ENCODE results near the gene USP47. TPM values are rescaled to one million over a fixed set of nuclear protein-coding genes. Genes with fewer than 3 reads are reported as not detected.

Gene USP47
- total and polyA plus RNA-seq, 2 of the 8 experiments (the other 6 are each of a cell fraction or from before 2014, with no cell fraction given) = 4.2 to 21.3 TPM

DNA sequence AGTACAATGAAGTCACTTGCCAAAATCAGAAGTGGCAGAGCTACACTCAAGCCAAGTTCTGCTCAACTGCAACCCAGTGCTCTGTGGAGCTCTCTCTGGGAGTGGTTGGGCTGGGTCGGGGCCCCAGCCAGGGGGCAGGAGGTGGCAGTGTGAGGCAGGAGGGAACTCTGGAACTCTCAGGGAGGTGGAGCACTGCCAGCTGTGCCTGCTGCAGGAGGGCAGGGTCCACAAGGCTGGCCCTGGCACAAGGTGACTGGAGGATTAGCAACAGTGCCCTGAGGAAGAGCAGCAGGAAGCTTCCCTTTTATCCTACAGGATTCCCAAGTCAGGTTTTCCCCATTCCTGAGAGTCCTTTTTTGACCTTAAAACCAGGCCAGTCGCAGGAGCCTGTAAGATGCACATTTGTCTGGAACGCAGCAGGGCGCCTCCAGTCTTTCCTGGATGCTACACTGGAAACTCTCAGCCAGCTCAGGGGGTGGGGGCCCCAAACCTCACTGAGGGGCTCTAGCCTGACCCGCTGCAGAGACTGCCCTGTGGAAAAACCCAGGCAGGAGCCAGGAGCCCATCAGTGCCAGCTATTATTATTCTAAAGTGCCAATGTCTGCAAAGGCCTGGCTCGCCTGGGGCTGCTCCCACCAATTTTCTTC lies 134.8 kb downstream of the USP47 start:
- Histone ChIP-seq H3K14ac (ENCODE audit: insufficient read length) (no peak overlapping the region), H3K79me2 (ENCODE audit: control insufficient read depth in 1 of 2, insufficient read depth in 2 of 2, low read length in 2 of 2) (no peaks in the 10 kb centered on the region), H3K36me3 (ENCODE audit: control insufficient read depth in 2 of 4, insufficient read depth in 4 of 4, low read length in 3 of 4) (no peaks in the 10 kb centered on the region), H3K4me3 (ENCODE audit: extremely low read depth in 1 of 4, insufficient read depth in 2 of 4, low read depth in 3 of 4, low read length in 4 of 4) (no peak overlapping the region), H4K20me1 (replicated peaks in 1 of 2; ENCODE audit: control insufficient read depth in 1 of 2, insufficient read depth in 2 of 2, low read length in 2 of 2) (no peaks in the 10 kb centered on the region), H2AK5ac (ENCODE audit: low read depth, low read length) (no peak overlapping the region), H3K79me1 (ENCODE audit: low read depth, low read length) (no peaks in the 10 kb centered on the region), H3K23me2 (ENCODE audit: low read depth, low read length) (no peaks in the 10 kb centered on the region), H2BK12ac (ENCODE audit: low read depth, low read length) (0 out of 2 replicates have a peak overlapping the region, but pooled peaks have one; percentile 27), H3K23ac (ENCODE audit: insufficient read length) (no peak overlapping the region), H3K9ac (replicated peaks in 1 of 4; ENCODE audit: extremely low read depth in 1 of 4, low read depth in 3 of 4, low read length in 3 of 4) (no peak overlapping the region), H3K4me2 (ENCODE audit: insufficient read depth in 1 of 2, low read depth in 2 of 2, low read length in 2 of 2) (0 out of 4 replicates have a peak overlapping the region, but pooled peaks of 1 of the 2 experiments have one; percentile 8), H4K8ac (ENCODE audit: extremely low read depth, insufficient read depth, low read length) (peak overlapping the region; percentile 23; the same call in 1 of the 2 replicates), H3K4ac (replicated peaks; ENCODE audit: insufficient read length, low read depth, low read length) (no peak overlapping the region), H3K27ac (ENCODE audit: low read depth, low read length) (no peak overlapping the region), H3K56ac (replicated peaks; ENCODE audit: insufficient read length, low read depth, low read length) (no peak overlapping the region), H2BK15ac (ENCODE audit: low read length) (0 out of 2 replicates have a peak overlapping the region, but pooled peaks have one; percentile 29), H3K18ac (ENCODE audit: extremely low read depth, low read length) (peak overlapping the region; percentile 48; the same call in 1 of the 2 replicates), H4K5ac (ENCODE audit: insufficient read length, low read depth, low read length) (no peak overlapping the region), H2BK20ac (ENCODE audit: low read length) (no peak overlapping the region), H3K9me3 (ENCODE audit: insufficient read depth in 2 of 2, low read depth in 1 of 2, low read length in 1 of 2) (no peaks in the 10 kb centered on the region), H3K27me3 (replicated peaks in 1 of 4; ENCODE audit: control insufficient read depth in 3 of 4, extremely low read depth in 1 of 4, insufficient read depth in 3 of 4, low read length in 3 of 4) (no peaks in the 10 kb centered on the region), H2AFZ (ENCODE audit: low read length) (no peak overlapping the region), H3K4me1 (replicated peaks in 1 of 4; ENCODE audit: control insufficient read depth in 3 of 4, insufficient read depth in 4 of 4, low read length in 3 of 4) (peaks cover 0 to 3% (median 2%) of the 10 kb centered on the region in 4 experiments; a peak in 4 of 7 replicates), H4K91ac (replicated peaks; ENCODE audit: insufficient read length, low read length) (peak overlapping the region; percentile 0), H2BK120ac (replicated peaks; ENCODE audit: low read depth, low read length) (no peak overlapping the region), H2BK5ac (ENCODE audit: low read depth, low read length) (no peak overlapping the region)
- CTCF ChIA-PET (ENCODE audit: partially characterized antibody) = interaction anchor here (0.6 to 5.4 kb wide), 15 partner anchors 9 to 178 kb away, joined by 3 to 63 read pairs (median 3); no protein-coding TSS in a partner anchor
- FAIRE-seq = no peak
- DNase-seq (ENCODE audit: low read depth in 1 of 2, low spot score in 2 of 2) = peak in 1 of 2 experiments; percentile 45
- 86% methylated on average over 6 of the region's 6 CpGs; no CpG with 5 or more reads in 1 of the 2 experiments for WGBS, 2 experiments (ENCODE audit: extremely low coverage in 1 of 2, insufficient coverage in 1 of 2, insufficient read length in 1 of 2, insufficient replicate concordance in 2 of 2, low coverage in 1 of 2, low lambda C conversion rate in 2 of 2, missing lambda C conversion rate in 1 of 2)
- TF ChIP-seq KDM1A (IDR thresholded peaks at IDR 0.05; ENCODE audit: borderline replicate concordance, low read length) = no peak
- no peak for TF ChIP-seq SIX5 (IDR thresholded peaks at IDR 0.05; ENCODE audit: low read depth, low read length)
- no peak for TF ChIP-seq JUND (IDR thresholded peaks at IDR 0.05; ENCODE audit: low read length)
- no peak for TF ChIP-seq RXRA (IDR thresholded peaks at IDR 0.05; ENCODE audit: insufficient read depth, low read depth, low read length)
- no peak for TF ChIP-seq MAFK (IDR thresholded peaks at IDR 0.05; ENCODE audit: low read depth, low read length)
- TF ChIP-seq CHD2 (IDR thresholded peaks at IDR 0.05; ENCODE audit: low read length) = no peak
- no peak for TF ChIP-seq POLR2AphosphoS5 (IDR thresholded peaks at IDR 0.05; ENCODE audit: low read depth, low read length)
- TF ChIP-seq RFX5 (IDR thresholded peaks at IDR 0.05; ENCODE audit: borderline replicate concordance, low read depth, low read length) = no peak
- TF ChIP-seq TEAD4 (IDR thresholded peaks at IDR 0.05; ENCODE audit: low read depth, low read length) = no peak
- no peak for TF ChIP-seq TAF1 (IDR thresholded peaks at IDR 0.05; ENCODE audit: low read depth, low read length)
- POLR2A ChIA-PET (ENCODE audit: partially characterized antibody) = interaction anchor here (1.0 to 1.4 kb wide), 4 partner anchors 15 to 23 kb away, joined by 3 to 5 read pairs (median 3); no protein-coding TSS in a partner anchor
